ENCODE results near the gene RNF144A. TPM values are rescaled to one million over a fixed set of nuclear protein-coding genes. Genes with fewer than 3 reads are reported as not detected.

Gene RNF144A
- polyA plus RNA-seq, 1 experiment = 0.24 TPM

GRCh38 chr2:7093376-7093775 lies 176.2 kb downstream of the RNF144A start:
- no peak for DNase-seq (ENCODE audit: low read depth, low spot score)
- no peak overlapping the region for H3K4me3 ChIP-seq (ENCODE audit: low read depth, low read length)
- H3K27ac ChIP-seq (ENCODE audit: low read depth, low read length) = no peak overlapping the region
- H3K27me3 ChIP-seq (ENCODE audit: control insufficient read depth, insufficient read depth, low read length) = no peaks in the 10 kb centered on the region
- TF ChIP-seq CTCF (IDR thresholded peaks at IDR 0.05; ENCODE audit: low read depth, low read length) = no peak
- H3K9me3 ChIP-seq (ENCODE audit: control insufficient read depth, insufficient read depth, low read length) = no peaks in the 10 kb centered on the region; the same call in 1 of the 2 replicates
- CTCF ChIA-PET = interaction anchor here (1.0 kb wide), 1 partner anchor 19 kb away, joined by 3 read pairs; no protein-coding TSS in a partner anchor
- POLR2A ChIA-PET = no interaction called here

Other genes with a start within 250 kb of the RNF144A start
- gene CMPK2, start 51.5 kb upstream of the RNF144A start, polyA plus RNA-seq (2011; rRNA removed) = not detected in 2 replicates
- gene RSAD2, start 39.6 kb upstream of the RNF144A start, polyA plus RNA-seq (2011; rRNA removed) = not detected in 2 replicates